GM21367 (cell line): ENCODE data around the gene MARCO.
A peak's percentile ranks its signal among the peaks of the same experiment; 100 is the strongest.

ENCODE experiments used
- ATAC-seq: cut with Tn5 transposase; IDR thresholded peaks from one replicate; pipeline ENCODE4 v1.9.1; 2021; ENCODE audit not compliant: unreplicated experiment

MARCO gene

GRCh38 chr2:118973542-118973951 is 31.6 kb downstream of the MARCO start:
- ATAC-seq, result no peak

DNA sequence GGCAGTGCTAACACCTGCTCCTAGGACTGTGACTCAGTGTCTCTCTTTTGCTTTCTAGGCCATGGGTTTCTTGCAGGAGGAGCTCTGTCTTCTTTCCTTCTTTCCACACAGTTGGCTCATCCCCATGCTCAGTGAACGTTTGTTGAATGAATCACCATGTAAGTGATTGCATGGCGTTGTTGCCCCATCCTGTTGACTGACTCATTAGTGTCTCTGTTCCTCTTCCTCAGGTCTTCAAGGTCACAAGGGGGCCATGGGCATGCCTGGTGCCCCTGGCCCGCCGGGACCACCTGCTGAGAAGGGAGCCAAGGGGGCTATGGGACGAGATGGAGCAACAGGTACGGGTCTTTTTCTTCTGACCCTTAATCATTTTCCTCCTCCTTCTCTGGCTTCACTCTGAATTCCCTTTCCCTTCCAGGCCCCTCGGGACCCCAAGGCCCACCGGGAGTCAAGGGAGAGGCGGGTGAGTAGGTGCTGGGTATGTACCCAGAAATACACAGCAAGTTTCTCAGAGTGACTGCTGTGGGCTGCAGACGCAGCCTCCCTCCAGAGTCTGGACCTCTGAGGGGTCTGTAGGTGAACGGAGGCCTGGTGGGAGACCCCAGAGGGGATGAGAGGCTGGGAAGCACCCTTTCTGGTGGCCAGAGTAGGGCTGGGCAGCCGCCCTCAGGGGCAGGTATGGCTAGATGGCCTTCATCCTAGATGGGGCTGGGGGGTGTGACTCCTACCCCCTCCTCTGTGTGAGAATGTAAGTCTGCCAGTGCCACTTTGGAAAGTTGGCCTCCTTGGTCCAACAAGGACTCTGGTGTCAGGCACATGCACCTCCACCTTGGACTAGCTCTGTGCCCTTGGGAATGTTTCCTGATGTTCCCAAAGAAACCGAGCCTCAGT is 32.4 kb downstream of the MARCO start:
- no peak for ATAC-seq

DNA sequence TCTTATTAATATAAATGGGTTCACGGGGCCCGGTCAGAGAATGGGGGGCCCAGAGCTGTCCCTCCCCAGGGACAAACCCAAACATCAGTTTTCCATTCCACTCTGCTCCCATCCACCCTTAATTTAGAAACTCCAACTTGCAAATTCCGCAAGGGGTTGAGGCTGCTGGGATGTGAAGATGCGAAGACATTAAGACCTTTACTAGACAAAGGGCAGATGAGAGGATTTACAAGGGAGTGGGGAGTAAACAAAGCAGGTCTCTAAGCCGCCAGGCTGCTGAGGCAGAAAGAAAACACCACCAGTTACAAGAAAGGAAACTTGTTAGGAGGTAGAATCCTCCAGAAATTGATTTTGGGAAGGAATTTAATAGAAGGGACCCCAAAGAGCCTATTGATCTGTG is 33.1 kb downstream of the MARCO start:
- ATAC-seq, result no peak

DNA sequence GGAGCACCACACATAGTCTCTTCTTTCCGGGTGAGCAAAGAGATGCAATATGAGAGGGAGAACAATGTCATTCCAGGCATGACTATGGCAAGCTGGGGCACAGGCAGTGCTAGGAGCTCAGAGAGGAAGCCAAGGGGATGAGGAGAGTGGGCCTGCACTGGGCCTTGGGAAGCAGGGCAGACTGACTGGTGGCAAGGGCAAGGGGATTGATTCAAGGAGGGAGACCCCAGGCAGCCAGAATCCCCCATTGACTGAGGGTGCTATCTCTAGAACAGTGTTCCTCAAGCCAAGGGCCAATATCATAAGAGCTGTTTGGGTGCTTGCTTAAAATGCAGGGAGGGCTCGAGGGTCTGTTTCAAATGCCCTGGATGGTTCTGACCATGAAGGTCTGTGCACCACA is 36.1 kb downstream of the MARCO start:
- no peak for ATAC-seq

- ATAC-seq, result no peak
These were observed 37.3 kb downstream of the MARCO start for GRCh38 chr2:118979152-118979861.

GRCh38 chr2:118980022-118980421 is 38.0 kb downstream of the MARCO start:
- ATAC-seq, result no peak

DNA sequence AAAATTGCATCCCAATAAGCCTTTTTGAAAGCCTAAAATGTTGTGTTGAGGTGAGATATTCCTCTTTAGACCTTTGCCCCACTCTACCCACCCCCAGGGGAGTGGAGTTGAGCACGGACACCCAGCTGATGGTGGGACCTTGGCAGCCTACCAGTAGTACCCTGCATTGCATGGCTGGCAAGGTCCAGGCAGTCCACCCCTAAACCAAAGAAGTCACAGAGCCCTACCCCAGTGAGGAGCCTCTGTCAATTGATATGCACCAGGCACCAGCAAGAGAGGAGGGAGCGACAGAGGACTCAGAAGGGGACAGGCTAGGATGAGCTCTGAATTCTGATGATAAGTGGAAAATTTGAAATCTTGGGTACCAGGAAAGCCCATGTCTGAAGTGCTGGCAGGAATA is 38.6 kb downstream of the MARCO start:
- no peak for ATAC-seq

DNA sequence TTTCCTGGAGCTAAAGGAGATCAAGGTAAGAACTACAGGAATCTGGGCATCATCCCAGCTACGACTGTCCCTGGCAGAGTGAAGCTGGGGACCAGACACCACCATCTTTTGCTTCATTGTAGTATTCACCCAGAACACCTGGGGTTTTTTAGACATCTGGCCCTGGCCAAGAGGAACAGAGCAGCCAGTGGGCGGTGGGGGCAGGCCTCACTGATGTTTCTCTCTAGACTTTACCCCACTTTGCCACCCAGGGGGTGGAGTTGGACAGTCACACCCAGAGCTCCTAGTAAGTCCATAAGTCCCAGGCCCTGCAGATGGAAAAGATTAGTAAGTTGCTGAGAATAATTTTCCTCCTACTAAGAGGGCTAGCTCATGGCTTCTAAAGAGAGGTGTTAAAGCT is 39.6 kb downstream of the MARCO start:
- no peak for ATAC-seq

DNA sequence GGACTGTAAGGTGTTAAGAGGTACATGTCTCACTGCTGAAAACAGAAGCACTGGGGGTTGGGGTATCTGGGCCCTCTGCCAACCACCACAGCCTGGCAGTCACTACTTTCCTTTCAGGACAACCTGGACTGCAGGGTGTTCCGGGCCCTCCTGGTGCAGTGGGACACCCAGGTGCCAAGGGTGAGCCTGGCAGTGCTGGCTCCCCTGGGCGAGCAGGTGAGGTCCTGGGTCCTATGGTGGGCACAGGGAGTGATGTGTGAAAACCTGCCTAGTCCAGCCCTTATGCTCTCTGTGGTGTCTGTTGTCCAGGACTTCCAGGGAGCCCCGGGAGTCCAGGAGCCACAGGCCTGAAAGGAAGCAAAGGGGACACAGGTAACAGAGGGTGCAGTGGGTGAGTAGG is 40.0 kb downstream of the MARCO start:
- ATAC-seq, result no peak

DNA sequence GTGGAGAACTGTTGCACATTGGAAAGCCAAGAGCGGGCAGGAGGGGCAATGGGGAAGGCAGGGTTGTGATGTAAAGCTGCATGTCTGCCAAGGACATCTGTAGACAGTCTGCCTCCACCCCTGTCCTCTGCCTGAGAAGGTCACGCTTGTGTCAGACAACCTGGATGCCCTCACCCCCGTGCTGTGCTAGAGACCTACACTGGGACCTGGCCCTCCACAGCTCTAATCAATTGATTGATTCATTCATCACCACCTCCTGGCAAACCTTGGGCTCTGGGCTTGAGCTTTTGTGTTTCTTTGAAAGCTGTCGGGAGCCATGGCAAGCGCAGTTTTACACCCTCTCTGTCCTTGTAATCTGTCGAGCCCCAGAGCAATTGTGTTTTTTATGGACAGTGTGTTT is 41.1 kb downstream of the MARCO start:
- no peak for ATAC-seq

- ATAC-seq, result no peak
These were observed 41.9 kb downstream of the MARCO start for GRCh38 chr2:118983915-118984314.

DNA sequence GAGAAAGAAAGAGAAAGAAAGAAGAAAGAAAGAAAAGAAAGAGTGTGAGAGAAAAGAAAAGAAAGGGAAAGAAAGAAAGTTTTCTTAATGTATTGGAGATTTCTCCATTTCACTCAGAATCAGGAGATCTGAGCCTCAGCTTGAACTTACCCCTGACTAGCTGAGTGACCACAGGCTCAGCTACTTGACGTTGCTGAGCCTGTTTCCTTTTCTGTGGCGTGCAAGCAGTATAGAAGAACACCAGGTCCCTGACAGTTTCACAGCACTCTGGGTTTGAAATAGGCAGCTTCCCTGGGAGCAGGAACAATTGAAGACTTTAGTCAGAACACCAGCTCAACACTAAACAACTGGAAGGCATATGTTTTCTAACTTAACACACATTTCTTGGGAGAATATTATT is 44.7 kb downstream of the MARCO start:
- ATAC-seq, result no peak

GRCh38 chr2:118987886-118988285 is 45.9 kb downstream of the MARCO start:
- no peak for ATAC-seq

- ATAC-seq, result no peak
These were observed 46.7 kb downstream of the MARCO start for GRCh38 chr2:118988706-118989105.

DNA sequence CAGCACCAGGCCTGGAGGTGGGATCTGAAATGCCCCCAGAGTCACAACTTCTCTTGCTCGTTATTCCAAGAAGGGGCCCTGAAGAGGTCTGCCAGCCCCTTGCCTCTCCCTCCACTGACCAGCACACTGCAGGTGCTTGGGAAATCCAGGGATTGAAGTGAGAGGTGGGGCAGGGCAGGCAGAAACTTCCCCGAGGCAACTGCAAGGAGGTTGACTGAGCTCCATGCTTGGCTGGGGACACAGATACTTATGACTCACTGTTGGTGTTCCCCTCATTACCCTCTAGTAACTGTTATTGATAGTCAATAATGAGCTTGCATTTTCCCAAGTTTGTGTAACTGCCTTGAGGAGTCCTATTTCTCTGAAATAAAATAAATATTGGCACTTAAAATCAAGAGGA is 47.5 kb downstream of the MARCO start:
- peak; percentile 47 for ATAC-seq

DNA sequence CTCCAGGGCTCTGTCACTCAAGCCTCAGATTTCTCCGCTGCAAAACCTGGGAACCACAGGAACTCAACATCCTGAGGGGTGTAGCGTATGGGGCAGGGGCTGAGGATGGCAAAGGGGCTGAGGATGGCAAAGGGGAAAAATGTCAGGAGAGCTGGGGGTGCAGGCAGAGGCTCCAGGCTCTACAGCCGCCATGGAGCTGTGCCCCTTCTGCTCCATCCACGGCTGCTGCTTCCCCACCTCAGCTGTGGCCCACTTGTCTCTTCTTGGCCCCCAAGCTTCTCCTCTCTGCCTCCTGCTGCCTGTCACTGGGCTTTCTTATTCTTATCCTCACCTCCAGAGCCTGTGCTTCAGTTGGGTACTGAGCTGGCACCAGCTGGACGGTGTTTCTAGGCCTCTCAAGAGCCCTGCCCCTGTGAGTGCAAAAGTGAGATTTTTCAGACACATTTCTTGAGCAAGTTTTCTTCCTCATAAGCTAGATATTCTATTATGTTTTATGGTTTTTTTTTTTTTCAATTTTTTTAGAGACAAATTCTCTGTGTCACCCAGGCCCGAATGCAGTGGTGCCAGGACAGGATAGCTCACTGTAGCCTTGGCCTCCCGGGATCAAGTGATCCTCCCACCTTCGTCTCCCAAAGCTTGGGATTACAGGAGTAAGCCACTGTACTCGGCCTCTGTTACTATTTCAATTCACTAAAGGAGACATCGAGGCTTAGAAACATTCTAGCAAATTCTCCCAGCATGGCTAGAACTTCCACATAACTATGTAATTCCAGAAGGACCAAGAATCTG is 49.0 kb downstream of the MARCO start:
- no peak for ATAC-seq

GRCh38 chr2:118991554-118991953 is 49.6 kb downstream of the MARCO start:
- ATAC-seq, result no peak

DNA sequence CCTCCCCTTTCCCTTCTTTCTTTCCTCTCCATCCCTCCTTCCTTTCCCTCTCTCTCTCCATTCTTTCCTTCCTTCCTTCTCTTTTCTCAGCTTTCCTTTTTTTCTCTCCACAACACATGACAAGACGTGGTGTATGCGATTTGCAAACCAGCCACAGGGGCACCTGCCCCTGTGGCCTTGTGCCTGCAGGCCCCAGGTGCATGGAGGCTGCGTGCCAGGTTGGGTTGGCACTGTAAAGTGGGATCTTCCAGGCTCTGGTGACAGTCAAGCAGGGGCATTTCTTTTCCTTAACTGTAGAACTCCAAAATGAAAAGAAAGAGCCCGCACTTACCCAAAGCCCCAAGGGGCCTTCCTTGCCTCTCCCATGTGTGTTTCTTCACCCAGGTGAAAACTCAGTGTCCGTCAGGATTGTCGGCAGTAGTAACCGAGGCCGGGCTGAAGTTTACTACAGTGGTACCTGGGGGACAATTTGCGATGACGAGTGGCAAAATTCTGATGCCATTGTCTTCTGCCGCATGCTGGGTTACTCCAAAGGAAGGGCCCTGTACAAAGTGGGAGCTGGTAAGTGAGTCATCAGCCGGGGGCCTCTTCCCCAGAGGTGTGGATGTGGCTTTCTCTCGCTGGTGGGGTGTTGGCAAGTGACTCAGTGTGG is 50.9 kb downstream of the MARCO start:
- ATAC-seq, result no peak

DNA sequence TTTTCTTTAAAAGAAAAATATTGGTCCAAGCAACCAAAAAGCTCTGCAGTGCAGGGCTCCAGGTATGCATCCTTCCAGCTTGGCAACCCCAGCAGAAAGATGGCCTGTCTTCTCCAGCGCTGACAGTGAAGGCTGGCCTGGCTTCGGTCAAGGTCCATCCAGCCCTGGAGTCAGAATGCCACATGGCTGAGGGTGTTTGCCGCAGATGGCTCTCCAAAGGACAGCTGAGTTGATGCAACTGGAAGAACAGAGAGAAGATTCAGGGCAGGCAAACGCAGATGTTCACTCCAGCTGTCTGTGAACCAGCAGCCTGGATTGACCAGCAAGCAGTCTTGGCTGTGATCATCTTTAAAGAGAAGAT is 51.4 kb downstream of the MARCO start:
- no peak for ATAC-seq

DNA sequence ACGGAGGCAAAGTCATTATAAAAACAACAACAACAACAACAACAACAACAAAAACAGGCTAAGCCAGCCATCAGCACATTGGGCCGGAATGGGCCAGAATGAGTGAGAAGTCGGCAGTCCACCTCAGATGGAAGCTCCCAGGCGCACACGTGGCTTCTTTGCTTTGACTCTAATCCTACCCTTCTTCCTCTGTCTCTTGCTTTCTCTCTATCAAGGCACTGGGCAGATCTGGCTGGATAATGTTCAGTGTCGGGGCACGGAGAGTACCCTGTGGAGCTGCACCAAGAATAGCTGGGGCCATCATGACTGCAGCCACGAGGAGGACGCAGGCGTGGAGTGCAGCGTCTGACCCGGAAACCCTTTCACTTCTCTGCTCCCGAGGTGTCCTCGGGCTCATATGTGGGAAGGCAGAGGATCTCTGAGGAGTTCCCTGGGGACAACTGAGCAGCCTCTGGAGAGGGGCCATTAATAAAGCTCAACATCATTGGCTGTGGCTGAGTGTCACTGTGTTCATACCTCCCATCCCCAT is 52.2 kb downstream of the MARCO start:
- ATAC-seq, result no peak

DNA sequence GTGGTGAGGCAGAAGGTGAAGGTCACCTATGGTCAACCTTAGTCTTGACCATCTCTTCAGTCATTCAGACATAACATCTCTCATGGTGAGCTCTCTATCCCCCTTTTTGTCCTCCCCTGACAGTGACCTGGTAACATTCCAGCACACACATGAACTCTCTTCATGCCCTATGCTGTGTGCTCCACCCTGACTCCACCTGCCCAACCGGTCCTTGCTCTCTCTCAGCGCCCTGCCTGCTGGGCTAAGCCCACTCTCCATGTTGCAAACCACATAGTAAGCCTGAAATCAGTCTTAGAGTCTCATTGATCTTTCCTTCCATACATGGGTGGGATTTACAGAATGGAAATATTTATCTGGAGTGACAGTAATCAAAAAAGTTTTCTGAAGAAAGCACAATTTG is 52.8 kb downstream of the MARCO start:
- ATAC-seq, result no peak
